H1 (cell line): Measurements from ENCODE around the gene PGF. TPM values are rescaled to one million over a fixed set of nuclear protein-coding genes. Genes with fewer than 3 reads are reported as not detected.

Experiments used
- KDM4A ChIP-seq: IDR thresholded peaks from one replicate; pipeline ENCODE4 v1.7.1; 2012; ENCODE audit warnings: low read depth, mild to moderate bottlenecking, moderate library complexity, low read length, inconsistent platforms; ENCODE audit not compliant: severe bottlenecking
- polyA plus RNA-seq, 7 experiments: library from polyadenylated mRNA; depleted of rRNA in 3 of 7; stranded (reverse) in 5 of 7; unstranded in 2 of 7; fragments of >200 nt in 5 of 7; fragments of 200-250 nt in 2 of 7; gene quantifications; 1 replicate in 5 of 7; 2 replicates in 1 of 7; 4 replicates in 1 of 7; pipeline versions ENCODE4 v1.2.1 to v1.2.3, GENCODE V29; 2011 to 2013; ENCODE audit warnings: missing spikeins in 2 of 7, mixed read lengths in 2 of 7
- total RNA-seq: library from RNA; stranded (reverse); fragmentation: NEBNext Ultra II Directional; extraction: Animal tissue kit (Norgen Biotek cat#: 25700); gene quantifications from 2 replicates; pipeline ENCODE4 v1.2.1, GENCODE V29; 2021

Gene PGF
- total and polyA plus RNA-seq, 2 of the 8 experiments (the other 6 are each of a cell fraction or from before 2014, with no cell fraction given), result 2.1 to 4.1 TPM

GRCh38 chr14:74954947-74955228, 509 bp downstream of the PGF start (continued):
- TF ChIP-seq KDM4A, result no peak
